Heart right ventricle (tissue), 16 donors: ENCODE measurements around the gene SERPINA4. TPM values are rescaled to one million over a fixed set of nuclear protein-coding genes. Genes with fewer than 3 reads are reported as not detected.

Experiments
- ATAC-seq, 8 donors: fragments of 200-7000 bp; cut with Tn5 transposase; one replicate each; pipeline ENCODE4 v1.9.1; 2020; ENCODE audit warnings: mild to moderate bottlenecking in 8 of 8, moderate library complexity in 8 of 8, moderate number of reproducible peaks in 1 of 8
- DNase-seq, 2 donors: peaks; one replicate each; pipeline ENCODE4 v3.0.0-alpha.2; 2020
- H3K27ac ChIP-seq, 10 donors: fragments of 200-600 bp; sonication (generic) in 2 of 10; one replicate each; pipeline versions ENCODE4 v1.5.0 to v1.8.0; 2020 to 2022; ENCODE audit warnings: mild to moderate bottlenecking in 3 of 10
- H3K27me3 ChIP-seq, 7 donors: fragments of 200-600 bp; one replicate each; pipeline ENCODE4 v1.8.0; 2021 to 2022; ENCODE audit warnings: mild to moderate bottlenecking in 2 of 7
- H3K36me3 ChIP-seq, 9 donors: fragments of 200-600 bp; sonication (generic) in 1 of 9; one replicate each; pipeline versions ENCODE4 v1.5.0 to v1.8.0; 2020 to 2022; ENCODE audit warnings: mild to moderate bottlenecking in 2 of 9
- H3K4me1 ChIP-seq, 9 donors: fragments of 200-600 bp; sonication (generic) in 1 of 9; one replicate each; pipeline versions ENCODE4 v1.5.0 to v1.8.0; 2020 to 2022; ENCODE audit warnings: mild to moderate bottlenecking in 4 of 9
- H3K4me3 ChIP-seq, 10 donors: fragments of 200-600 bp; sonication (generic) in 2 of 10; one replicate each; pipeline versions ENCODE4 v1.5.0 to v1.8.0; 2020 to 2022; ENCODE audit warnings: mild to moderate bottlenecking in 7 of 10, moderate library complexity in 2 of 10
- H3K9me3 ChIP-seq, 11 donors: fragments of 200-600 bp in 10 of 11; sonication (generic) in 2 of 11; one replicate each; pipeline versions ENCODE4 v1.5.0 to v1.8.0; 2013 to 2022; ENCODE audit warnings: mild to moderate bottlenecking in 2 of 11, control low read depth in 1 of 11, moderate library complexity in 1 of 11
- CTCF ChIP-seq, 9 donors: fragments of 200-600 bp; sonication (generic) in 2 of 9; IDR thresholded peaks; one replicate each; pipeline versions ENCODE4 v1.5.0 to v1.8.0; 2021 to 2022; ENCODE audit warnings: antibody characterized with exemption in 9 of 9, mild to moderate bottlenecking in 5 of 9, moderate library complexity in 1 of 9
- WGBS, 2 donors: extraction: QIAGEN DNeasy Blood & Tissue Kit; methylation state at CpG; one replicate each; pipeline ENCODE4 v1.1.7; 2013; ENCODE audit warnings: inconsistent platforms in 1 of 2; 5-methylcytosine and 5-hydroxymethylcytosine counted together
- intact Hi-C, 10 donors: fragments of 100-400 bp; cut with DNase I; formaldehyde crosslinking; loops; one replicate each; pipeline versions ENCODE4 v1.11.1 to v1.14.2; 2022
- polyA plus RNA-seq, 2 donors: library from polyadenylated mRNA; stranded (reverse); fragments of 200-250 nt; gene quantifications; one replicate each; pipeline ENCODE4 v1.2.3, GENCODE V29; 2013
- total RNA-seq, 10 donors: library from RNA; stranded (reverse); fragmentation: NEBNext Ultra II Directional in 3 of 10; extraction: Animal tissue kit (Norgen Biotek cat#: 25700) in 3 of 10; gene quantifications; one replicate each; pipeline versions ENCODE4 v1.2.1 to v1.2.4, GENCODE V29; 2021 to 2023
- donor health status: Arrhythmogenic right ventricular cardiomyopathy.
- donor health status: ischemic (EF 13 %, LVEDD 7.1; RV severe dilation, severe dysfunction).
- donor health status: healthy with polysubstance abuse.
- donor health status: DM: no; HTN: yes; CAD: no.
- donor health status: DM: no; HTN: no; CAD: no.
- donor health status: ischemic (EF 25% LVEDD 6.9; RV normal size, moderate dysfunction).
- donor health status: ischemic (EF 25% LVEDD 5.7; RV mildly dilated, moderate dysfunction).
- donor health status: healthy.
- donor health status: DM: yes; HTN: yes; CAD: no.
- donor health status: Ischemic cardiomyopathy.
- donor health status: ischemic (EF 35%, LVEDD 5.7; RV mildly dilated, moderate dysfunction).
- donor health status: nonischemic (EF 11% LVEDD 7.7; RV severe dilation, severe dysfunction).
- donor health status: DM: yes; HTN: yes; CAD: no.
- donor health status: PGD.
- donor health status: ischemic (EF 29% LVEDD 5.4; RV normal size, mild dysfunction).
- donor health status: nonischemic (EF 23%, LVEDD 6.1; RV moderate dilation, normal function).

Gene SERPINA4
- total and polyA plus RNA-seq, 12 donors: not detected

- 83 to 89% methylated on average over 8 of the region's 8 CpGs for WGBS, 2 donors
- H3K36me3 ChIP-seq: no peaks in the 10 kb centered on the region
- DNase-seq (no peak), ATAC-seq (no peak)
- H3K4me3 ChIP-seq: no peak overlapping the region
- H3K4me1 ChIP-seq: no peaks in the 10 kb centered on the region
- no peak for TF ChIP-seq CTCF (IDR thresholded peaks at IDR 0.05)
- no peak overlapping the region for H3K27ac ChIP-seq
- peaks cover 0 to 24% (median 5%) of the 10 kb centered on the region in 7 donors for H3K27me3 ChIP-seq
- peaks cover 0 to 12% (median 0%) of the 10 kb centered on the region in 11 donors for H3K9me3 ChIP-seq
- intact Hi-C loops: no loop called here
Measured at GRCh38 chr14:94523265-94523664, 38.0 kb upstream of the SERPINA4 start.

GRCh38 chr14:94524093-94524492 lies 37.1 kb upstream of the SERPINA4 start:
- Histone ChIP-seq H3K36me3 (no peaks in the 10 kb centered on the region), H3K4me1 (no peaks in the 10 kb centered on the region), H3K4me3 (no peak overlapping the region), H3K9me3 (peaks cover 0 to 12% (median 0%) of the 10 kb centered on the region in 11 donors), H3K27ac (no peak overlapping the region), H3K27me3 (peaks cover 0 to 30% (median 5%) of the 10 kb centered on the region in 7 donors)
- no peak for ATAC-seq
- TF ChIP-seq CTCF (IDR thresholded peaks at IDR 0.05): no peak
- WGBS, 2 donors: 59 to 66% methylated on average over 3 of the region's 3 CpGs
- intact Hi-C loops: no loop called here
- DNase-seq: no peak

GRCh38 chr14:94531187-94531586 lies 30.1 kb upstream of the SERPINA4 start:
- DNase-seq (no peak), ATAC-seq (no peak)
- peaks cover 0 to 24% (median 0%) of the 10 kb centered on the region in 11 donors for H3K9me3 ChIP-seq
- H3K4me1 ChIP-seq: no peaks in the 10 kb centered on the region
- H3K4me3 ChIP-seq: no peak overlapping the region
- peaks cover 0 to 49% (median 29%) of the 10 kb centered on the region in 7 donors for H3K27me3 ChIP-seq
- no peak overlapping the region for H3K27ac ChIP-seq
- TF ChIP-seq CTCF (IDR thresholded peaks at IDR 0.05): no peak
- no peaks in the 10 kb centered on the region for H3K36me3 ChIP-seq
- intact Hi-C loops: no loop called here

- H3K27me3 ChIP-seq: peaks cover 0 to 57% (median 29%) of the 10 kb centered on the region in 7 donors
- no peak overlapping the region for H3K4me3 ChIP-seq
- H3K9me3 ChIP-seq: peaks cover 0 to 13% (median 0%) of the 10 kb centered on the region in 11 donors
- H3K4me1 ChIP-seq: no peaks in the 10 kb centered on the region
- no peaks in the 10 kb centered on the region for H3K36me3 ChIP-seq
- DNase-seq: no peak
- ATAC-seq: no peak
- no peak overlapping the region for H3K27ac ChIP-seq
- intact Hi-C loops: no loop called here
- no peak for TF ChIP-seq CTCF (IDR thresholded peaks at IDR 0.05)
- 51 to 71% methylated on average over 2 of the region's 2 CpGs for WGBS, 2 donors
Measured at GRCh38 chr14:94532447-94532846, 28.8 kb upstream of the SERPINA4 start.
